H1 (cell line): ENCODE data around the gene OST4. TPM values are rescaled to one million over a fixed set of nuclear protein-coding genes. Genes with fewer than 3 reads are reported as not detected.

Experiments
- CTCF ChIA-PET: fragments of 300-600 bp; sonication (Branson Sonifier 250); formaldehyde crosslinking; loops from one replicate; lab custom pipeline; 2021; ENCODE audit not compliant: partially characterized antibody; lab: Charles Lee
- POLR2A ChIA-PET: fragments of 300-600 bp; sonication (Branson Sonifier 250); formaldehyde crosslinking; loops from one replicate; lab custom pipeline; 2021; ENCODE audit warnings: inconsistent platforms; ENCODE audit not compliant: partially characterized antibody; lab: Charles Lee
- DNase-seq, 2 experiments: peaks; one replicate each; pipeline versions ENCODE4 v3.0.0 to v3.0.0-alpha.2; 2010 to 2022; ENCODE audit warnings: low spot score in 2 of 2, low read depth in 1 of 2, mixed read lengths in 1 of 2
- FAIRE-seq: peaks from 2 replicates; lab custom pipeline; 2011; peaks lifted over from hg19 to GRCh38; lab: Jason Lieb, UNC
- H2AFZ ChIP-seq: 2 replicates; pipeline ENCODE4 v1.8.1; 2012; ENCODE audit warnings: low read length, inconsistent platforms
- H2AK5ac ChIP-seq: 2 replicates; pipeline ENCODE4 v1.6.1; 2013; ENCODE audit warnings: low read depth, low read length
- H2BK120ac ChIP-seq: replicated peaks from 2 replicates; pipeline ENCODE3; 2013; ENCODE audit warnings: low read depth, low read length, inconsistent platforms
- H2BK12ac ChIP-seq: 2 replicates; pipeline ENCODE4 v1.6.1; 2013; ENCODE audit warnings: low read depth, low read length
- H2BK15ac ChIP-seq: 2 replicates; pipeline ENCODE4 v1.6.1; 2013; ENCODE audit warnings: low read length
- H2BK20ac ChIP-seq: 2 replicates; pipeline ENCODE4 v1.6.1; 2013; ENCODE audit warnings: low read length
- H2BK5ac ChIP-seq: 2 replicates; pipeline ENCODE4 v1.6.1; 2013; ENCODE audit warnings: low read depth, low read length
- H3K14ac ChIP-seq: 2 replicates; pipeline ENCODE4 v1.6.1; 2013; ENCODE audit warnings: inconsistent platforms; ENCODE audit not compliant: insufficient read length
- H3K18ac ChIP-seq: 2 replicates; pipeline ENCODE4 v1.6.1; 2013; ENCODE audit warnings: low read length; ENCODE audit errors: extremely low read depth
- H3K23ac ChIP-seq: 2 replicates; pipeline ENCODE4 v1.6.1; 2013; ENCODE audit warnings: inconsistent platforms; ENCODE audit not compliant: insufficient read length
- H3K23me2 ChIP-seq: 2 replicates; pipeline ENCODE4 v1.6.1; 2013; ENCODE audit warnings: low read depth, low read length
- H3K27ac ChIP-seq: 2 replicates; pipeline ENCODE4 v1.6.1; 2011; ENCODE audit warnings: low read depth, low read length, inconsistent platforms
- H3K27me3 ChIP-seq, 4 experiments: replicated peaks in 1 of 4; 1 replicate in 1 of 4; 2 replicates in 3 of 4; pipeline versions ENCODE4 v1.6.1 to v1.8.1; 2011 to 2013; ENCODE audit warnings: low read length in 3 of 4, mild to moderate bottlenecking in 3 of 4, inconsistent platforms in 2 of 4, mixed read lengths in 2 of 4, moderate library complexity in 1 of 4; ENCODE audit not compliant: control insufficient read depth in 3 of 4, insufficient read depth in 3 of 4; ENCODE audit errors: extremely low read depth in 1 of 4
- H3K36me3 ChIP-seq, 4 experiments: 2 replicates each; pipeline versions ENCODE4 v1.6.1 to v1.8.1; 2011 to 2013; ENCODE audit warnings: mild to moderate bottlenecking in 4 of 4, low read length in 3 of 4, moderate library complexity in 2 of 4, control low read depth in 1 of 4, inconsistent platforms in 1 of 4; ENCODE audit not compliant: insufficient read depth in 4 of 4, control insufficient read depth in 2 of 4
- H3K4ac ChIP-seq: replicated peaks from 2 replicates; pipeline ENCODE3; 2013; ENCODE audit warnings: low read length, low read depth, mixed read lengths, inconsistent platforms; ENCODE audit not compliant: insufficient read length
- H3K4me1 ChIP-seq, 4 experiments: replicated peaks in 1 of 4; 1 replicate in 1 of 4; 2 replicates in 3 of 4; pipeline versions ENCODE4 v1.6.1 to v1.8.1; 2011 to 2013; ENCODE audit warnings: low read length in 3 of 4, inconsistent platforms in 2 of 4, mixed read lengths in 1 of 4; ENCODE audit not compliant: insufficient read depth in 4 of 4, control insufficient read depth in 3 of 4
- H3K4me2 ChIP-seq, 2 experiments: 2 replicates each; pipeline versions ENCODE4 v1.6.1 to v1.8.1; 2011 to 2013; ENCODE audit warnings: low read depth in 2 of 2, low read length in 2 of 2, control low read depth in 1 of 2, inconsistent platforms in 1 of 2, mild to moderate bottlenecking in 1 of 2; ENCODE audit not compliant: insufficient read depth in 1 of 2
- H3K4me3 ChIP-seq, 4 experiments: fragments of 200-600, 300-600 bp in 1 of 4; sonication (generic), shearing (Covaris generic), sonication (Bioruptor Twin) in 1 of 4; 2 replicates each; pipeline versions ENCODE4 v1.5.1 to v1.8.1; 2011 to 2016; ENCODE audit warnings: low read length in 4 of 4, low read depth in 3 of 4, control low read depth in 2 of 4, inconsistent platforms in 2 of 4, mild to moderate bottlenecking in 2 of 4, mixed read lengths in 1 of 4, moderate library complexity in 1 of 4; ENCODE audit not compliant: insufficient read depth in 2 of 4; ENCODE audit errors: extremely low read depth in 1 of 4
- H3K56ac ChIP-seq: replicated peaks from 2 replicates; pipeline ENCODE3; 2013; ENCODE audit warnings: low read depth, mild to moderate bottlenecking, mixed read lengths, low read length, inconsistent platforms; ENCODE audit not compliant: insufficient read length
- H3K79me1 ChIP-seq: 2 replicates; pipeline ENCODE4 v1.6.1; 2013; ENCODE audit warnings: low read depth, low read length, control low read depth
- H3K79me2 ChIP-seq, 2 experiments: 2 replicates each; pipeline versions ENCODE4 v1.6.1 to v1.8.1; 2012 to 2013; ENCODE audit warnings: low read length in 2 of 2, mild to moderate bottlenecking in 2 of 2, inconsistent platforms in 1 of 2; ENCODE audit not compliant: insufficient read depth in 2 of 2, control insufficient read depth in 1 of 2
- H3K9ac ChIP-seq, 4 experiments: replicated peaks in 1 of 4; 1 replicate in 1 of 4; 2 replicates in 3 of 4; pipeline versions ENCODE4 v1.6.1 to v1.8.1; 2011 to 2013; ENCODE audit warnings: low read depth in 3 of 4, low read length in 3 of 4, control low read depth in 2 of 4, mild to moderate bottlenecking in 2 of 4, moderate library complexity in 2 of 4, inconsistent platforms in 1 of 4; ENCODE audit errors: extremely low read depth in 1 of 4
- H3K9me3 ChIP-seq, 2 experiments: 2 replicates each; pipeline versions ENCODE4 v1.6.1 to v1.8.1; 2012 to 2013; ENCODE audit warnings: mild to moderate bottlenecking in 2 of 2, moderate library complexity in 2 of 2, control low read depth in 1 of 2, inconsistent platforms in 1 of 2, low read depth in 1 of 2, low read length in 1 of 2, mixed read lengths in 1 of 2; ENCODE audit not compliant: insufficient read depth in 2 of 2
- H4K20me1 ChIP-seq, 2 experiments: replicated peaks in 1 of 2; 2 replicates each; pipeline versions ENCODE3 to v1.8.1; 2011 to 2013; ENCODE audit warnings: inconsistent platforms in 2 of 2, low read length in 2 of 2, mild to moderate bottlenecking in 1 of 2; ENCODE audit not compliant: insufficient read depth in 2 of 2, control insufficient read depth in 1 of 2
- H4K5ac ChIP-seq: 2 replicates; pipeline ENCODE4 v1.6.1; 2013; ENCODE audit warnings: low read length, low read depth, mixed read lengths, inconsistent platforms; ENCODE audit not compliant: insufficient read length
- H4K8ac ChIP-seq: 2 replicates; pipeline ENCODE4 v1.8.0; 2013; ENCODE audit warnings: mild to moderate bottlenecking, moderate library complexity, low read length, inconsistent platforms; ENCODE audit not compliant: insufficient read depth; ENCODE audit errors: extremely low read depth
- H4K91ac ChIP-seq: replicated peaks from 2 replicates; pipeline ENCODE3; 2013; ENCODE audit warnings: low read length, mixed read lengths, inconsistent platforms; ENCODE audit not compliant: insufficient read length
- BACH1 ChIP-seq: IDR thresholded peaks from 2 replicates; pipeline ENCODE4 v1.6.1; 2012; ENCODE audit warnings: low read length, improper control_type of control experiment
- CBX5 ChIP-seq: fragments of 300-800, 300-1000 bp; sonication (generic); IDR thresholded peaks from 2 replicates; pipeline ENCODE4 v1.7.1; 2016; ENCODE audit warnings: antibody characterized with exemption, low read length, low read depth
- CHD1 ChIP-seq: IDR thresholded peaks from 2 replicates; pipeline ENCODE4 v1.6.1; 2012; ENCODE audit warnings: low read depth, low read length, improper control_type of control experiment
- GTF2F1 ChIP-seq: IDR thresholded peaks from 2 replicates; pipeline ENCODE4 v1.6.1; 2012; ENCODE audit warnings: low read depth, low read length, improper control_type of control experiment, borderline replicate concordance
- PHF8 ChIP-seq: fragments of 200-600 bp; sonication (generic); conservative IDR thresholded peaks from 2 replicates; pipeline ENCODE4 v1.7.1; 2012; ENCODE audit warnings: low read depth, mild to moderate bottlenecking, inconsistent platforms, low read length, moderate library complexity
- POU5F1 ChIP-seq: IDR thresholded peaks from 2 replicates; pipeline ENCODE4 v1.6.1; 2011; ENCODE audit warnings: low read depth, mild to moderate bottlenecking, low read length, moderate library complexity
- SIX5 ChIP-seq: IDR thresholded peaks from 2 replicates; pipeline ENCODE4 v1.6.1; 2011; ENCODE audit warnings: mild to moderate bottlenecking, low read depth, low read length
- SP1 ChIP-seq: IDR thresholded peaks from 2 replicates; pipeline ENCODE4 v1.6.1; 2011; ENCODE audit warnings: low read depth, low read length
- SP2 ChIP-seq: IDR thresholded peaks from 2 replicates; pipeline ENCODE4 v1.6.1; 2012; ENCODE audit warnings: mild to moderate bottlenecking, low read length, inconsistent platforms
- TAF7 ChIP-seq: optimal IDR thresholded peaks from 2 replicates; pipeline ENCODE3; 2011; ENCODE audit warnings: low read depth, mild to moderate bottlenecking, inconsistent platforms, low read length, moderate library complexity, borderline replicate concordance
- TCF12 ChIP-seq: IDR thresholded peaks from 2 replicates; pipeline ENCODE4 v1.6.1; 2011; ENCODE audit warnings: low read depth, mild to moderate bottlenecking, low read length
- WGBS, 2 experiments: shearing (Covaris generic) in 1 of 2; methylation state at CpG; one replicate each; pipeline versions ENCODE4 v1.1.6 to v1.1.7; 2013 to 2015; ENCODE audit warnings: low lambda C conversion rate in 2 of 2, mixed read lengths in 2 of 2, inconsistent platforms in 1 of 2, low coverage in 1 of 2, missing lambda C conversion rate in 1 of 2; ENCODE audit not compliant: insufficient replicate concordance in 2 of 2, insufficient coverage in 1 of 2, insufficient read length in 1 of 2; ENCODE audit errors: extremely low coverage in 1 of 2, missing lambda C conversion rate in 1 of 2; 5-methylcytosine and 5-hydroxymethylcytosine counted together
- polyA plus RNA-seq, 7 experiments: library from polyadenylated mRNA; depleted of rRNA in 3 of 7; stranded (reverse) in 5 of 7; unstranded in 2 of 7; fragments of >200 nt in 5 of 7; fragments of 200-250 nt in 2 of 7; gene quantifications; 1 replicate in 5 of 7; 2 replicates in 1 of 7; 4 replicates in 1 of 7; pipeline versions ENCODE4 v1.2.1 to v1.2.3, GENCODE V29; 2011 to 2013; ENCODE audit warnings: missing spikeins in 2 of 7, mixed read lengths in 2 of 7
- total RNA-seq: library from RNA; stranded (reverse); fragmentation: NEBNext Ultra II Directional; extraction: Animal tissue kit (Norgen Biotek cat#: 25700); gene quantifications from 2 replicates; pipeline ENCODE4 v1.2.1, GENCODE V29; 2021

OST4 gene
- total and polyA plus RNA-seq, 2 of the 8 experiments (the other 6 are each of a cell fraction or from before 2014, with no cell fraction given): 225 to 865 TPM

GRCh38 chr2:27091746-27092695, 20.6 kb upstream of the OST4 start:
- Histone ChIP-seq H3K27ac (no peak overlapping the region), H4K5ac (no peak overlapping the region), H3K56ac (no peak overlapping the region), H3K23ac (no peak overlapping the region), H2BK15ac (no peak overlapping the region), H2BK5ac (no peak overlapping the region), H4K20me1 (peaks cover 1 to 6% of the 10 kb centered on the region in 2 experiments), H3K18ac (no peak overlapping the region), H2AK5ac (no peak overlapping the region), H3K79me2 (no peaks in the 10 kb centered on the region), H2BK12ac (no peak overlapping the region), H2AFZ (no peak overlapping the region), H3K4me3 (no peak overlapping the region), H2BK20ac (no peak overlapping the region), H3K9me3 (no peaks in the 10 kb centered on the region), H4K8ac (no peak overlapping the region), H3K14ac (no peak overlapping the region), H3K27me3 (no peaks in the 10 kb centered on the region), H3K4me1 (peaks cover 0 to 8% (median 5%) of the 10 kb centered on the region in 4 experiments; a peak in 3 of 7 replicates), H4K91ac (no peak overlapping the region), H3K4ac (no peak overlapping the region), H3K23me2 (peaks cover 1% of the 10 kb centered on the region; the same call in 1 of the 2 replicates), H2BK120ac (no peak overlapping the region), H3K4me2 (no peak overlapping the region), H3K36me3 (no peaks in the 10 kb centered on the region), H3K79me1 (no peaks in the 10 kb centered on the region; the same call in 1 of the 2 replicates), H3K9ac (no peak overlapping the region)
- ChIA-PET CTCF (interaction anchor here (0.6 to 16.5 kb wide), 10 partner anchors 8 to 277 kb away, joined by 3 to 160 read pairs (median 4); partner anchors contain the start of gene AGBL5), POLR2A (interaction anchor here (1.1 to 1.4 kb wide), 2 partner anchors 130 to 155 kb away, joined by 3 to 4 read pairs; no protein-coding TSS in a partner anchor)
- FAIRE-seq: no peak
- WGBS, 2 experiments: 87% methylated on average over 18 of the region's 25 CpGs; no CpG with 5 or more reads in 1 of the 2 experiments
- DNase-seq: no peak
- no peak for TF ChIP-seq CBX5
- no peak for TF ChIP-seq CHD1
- no peak for TF ChIP-seq SP1
- no peak for TF ChIP-seq TAF7
- no peak for TF ChIP-seq POU5F1
- no peak for TF ChIP-seq BACH1
- no peak for TF ChIP-seq SP2
- TF ChIP-seq TCF12: no peak
- TF ChIP-seq GTF2F1: no peak
- TF ChIP-seq PHF8: no peak
- TF ChIP-seq SIX5: no peak
